D341Med (cell line): ENCODE data around the gene CLIP2.
"Not testable (repeated sequence)": the region's sequence is repeated elsewhere in the genome, so short reads cannot be mapped to it uniquely, and the experiment has no call there.

Source experiments
- DNase-seq: peaks from one replicate; pipeline ENCODE4 v3.0.0; 2012; ENCODE audit warnings: low spot score

CLIP2 gene

DNA sequence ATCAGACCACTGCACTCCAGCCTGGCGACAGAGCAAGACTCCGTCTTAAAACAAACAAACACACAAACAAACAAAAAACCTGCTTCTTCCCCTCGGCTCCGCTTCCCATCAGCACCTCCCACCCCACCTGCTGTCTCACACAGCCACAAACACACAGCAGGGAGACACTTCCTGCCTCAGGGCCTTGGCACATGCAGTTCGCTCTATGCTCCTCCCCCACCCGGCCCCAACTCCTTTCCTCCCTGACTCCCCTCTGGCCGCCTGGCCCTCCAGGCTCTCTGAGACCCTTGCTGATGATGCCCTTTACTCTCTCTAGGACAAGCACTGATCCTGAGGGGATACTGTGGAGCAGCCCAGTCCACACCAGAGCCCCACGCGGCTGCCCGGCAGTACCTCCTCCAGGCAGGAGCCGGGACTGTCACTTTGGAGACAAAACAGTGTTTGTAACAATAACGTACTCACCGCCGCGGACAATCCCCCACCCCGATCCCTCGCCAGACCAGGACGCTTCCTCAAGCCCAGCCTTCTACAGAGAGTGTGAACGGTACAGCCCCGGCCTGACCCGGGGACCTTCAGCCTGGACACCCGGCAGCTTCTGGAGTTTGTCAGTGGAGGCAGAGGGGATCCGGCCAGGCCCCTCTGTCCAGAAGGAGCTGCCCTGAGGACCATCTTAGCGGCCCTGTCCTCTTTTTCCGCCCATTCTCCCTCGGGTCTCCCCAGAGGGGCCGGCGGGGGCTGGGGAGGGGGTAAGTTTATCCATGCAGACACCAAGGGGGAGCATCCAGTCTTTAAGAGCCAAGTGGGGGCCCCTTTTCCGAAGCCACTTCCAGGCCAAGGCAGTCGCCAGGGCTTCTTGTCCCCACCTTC, 114.5 kb downstream of the CLIP2 start:
- no peak for DNase-seq

DNA sequence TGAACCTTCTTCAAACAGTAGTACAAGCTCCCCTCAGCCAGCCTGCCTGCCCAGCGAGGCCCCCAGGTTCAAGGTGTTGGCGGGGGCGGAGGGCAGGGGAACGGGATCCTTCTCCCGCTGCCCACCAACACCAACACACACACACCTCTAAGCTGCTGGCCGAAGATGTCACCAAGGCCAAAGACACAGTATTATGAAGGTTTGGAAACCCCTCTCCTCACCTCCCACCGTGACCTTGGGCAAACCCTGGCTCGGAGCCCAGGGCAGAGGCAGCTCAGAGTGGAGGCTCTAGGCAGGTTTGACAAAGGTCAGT, 115.1 kb downstream of the CLIP2 start:
- peak; percentile 10 for DNase-seq

DNA sequence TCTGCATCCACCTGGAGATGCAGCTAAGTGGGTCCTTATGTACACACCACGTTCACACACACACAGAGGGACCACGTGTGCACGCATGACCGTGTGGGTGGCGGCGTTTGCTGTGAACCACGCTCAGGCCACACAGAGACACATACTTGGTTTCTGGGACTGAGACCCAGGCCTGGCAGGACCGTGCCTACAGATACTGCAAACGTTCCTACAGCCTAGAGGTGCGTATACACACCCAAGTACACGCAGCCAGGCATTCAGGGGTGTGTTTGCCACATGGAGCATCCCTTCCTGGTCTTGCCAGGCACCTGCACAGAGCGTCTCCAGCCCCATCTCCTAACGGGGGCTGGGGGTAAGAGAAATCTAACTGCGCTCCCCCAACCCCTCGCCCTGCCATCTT, 115.5 kb downstream of the CLIP2 start:
- peak; percentile 7 for DNase-seq

DNA sequence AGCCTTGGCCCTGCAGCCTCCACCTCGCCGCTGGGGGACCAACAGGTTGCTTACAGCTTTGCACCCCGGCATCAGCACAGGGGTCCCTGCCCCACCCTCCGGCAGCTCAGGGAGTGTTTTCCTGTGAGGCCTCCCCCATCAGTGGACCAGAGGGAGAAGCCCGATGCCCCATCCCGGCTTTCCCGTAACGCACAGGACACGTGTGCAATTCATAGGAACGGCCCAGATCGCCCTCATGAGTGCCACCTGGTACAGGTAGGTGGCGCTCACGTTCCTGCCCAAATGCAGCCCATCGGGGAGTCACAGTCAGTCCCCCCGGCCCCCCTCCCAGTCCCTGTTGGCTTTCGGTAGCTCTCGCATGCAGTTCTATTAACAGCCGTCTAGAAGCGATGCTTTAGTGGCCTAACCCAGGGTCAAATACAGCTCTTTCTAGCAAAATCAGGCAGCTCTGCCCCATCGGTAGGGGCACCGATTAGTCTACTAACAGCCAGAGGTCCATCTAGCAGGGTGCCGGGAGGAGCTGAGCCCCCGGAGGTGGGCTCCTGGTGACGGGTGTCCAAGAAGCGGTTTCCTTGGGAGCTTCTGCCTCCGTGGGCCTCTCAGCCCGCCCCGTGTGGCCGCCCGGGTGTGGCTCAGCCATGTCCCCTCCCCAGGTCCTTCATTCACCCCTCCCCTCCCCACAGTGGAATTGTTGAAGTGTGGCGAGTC, 116.1 kb downstream of the CLIP2 start:
- peak; percentile 77 for DNase-seq

DNA sequence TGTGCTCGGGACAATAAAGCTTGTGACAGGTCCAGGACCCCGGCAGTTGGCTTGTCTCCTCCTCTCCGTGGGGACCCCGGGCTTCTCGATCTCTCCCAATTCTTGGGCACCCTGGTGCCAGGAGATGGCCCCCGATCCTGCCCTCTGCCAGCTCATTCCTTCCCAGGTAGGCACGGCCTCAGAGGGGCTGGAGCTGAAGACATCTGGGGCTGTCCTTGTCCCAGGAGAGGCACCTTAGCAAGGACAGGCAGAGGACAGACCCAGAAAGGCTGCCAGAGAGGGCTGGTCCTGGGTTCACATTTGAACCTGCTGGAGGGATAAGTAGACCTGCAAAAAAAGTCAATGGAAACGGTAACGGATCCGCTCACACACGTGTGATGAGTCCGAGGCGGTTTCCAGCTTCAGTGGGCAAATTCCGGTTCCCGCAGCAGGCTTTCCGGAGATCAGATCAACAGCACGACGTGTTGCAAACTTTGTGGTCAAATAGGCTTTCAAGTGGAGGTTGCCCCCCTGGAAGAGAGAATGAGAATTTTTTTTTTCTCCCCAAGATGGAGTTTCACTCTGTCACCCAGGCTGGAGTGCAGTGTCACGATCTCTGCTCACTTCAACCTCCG, 116.8 kb downstream of the CLIP2 start:
- no peak for DNase-seq

DNA sequence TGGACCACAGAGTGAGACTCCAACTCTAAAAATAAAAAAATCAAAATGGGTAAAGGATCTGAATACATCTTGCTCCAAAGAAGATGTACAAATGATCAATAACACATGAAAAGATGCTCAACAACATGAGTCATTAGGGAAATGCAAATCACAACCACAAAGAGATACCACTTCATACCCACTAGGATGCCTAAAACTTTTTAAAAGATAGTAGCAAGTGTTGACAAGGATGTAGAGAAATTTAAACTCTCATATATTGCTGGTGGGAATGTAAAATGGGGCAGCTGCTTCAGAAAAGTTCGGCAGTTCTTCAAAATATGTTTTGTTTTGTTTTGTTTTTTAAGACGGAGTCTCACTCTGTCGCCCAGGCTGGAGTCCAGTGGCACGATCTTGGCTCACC, 118.8 kb downstream of the CLIP2 start:
- DNase-seq, result no peak

DNA sequence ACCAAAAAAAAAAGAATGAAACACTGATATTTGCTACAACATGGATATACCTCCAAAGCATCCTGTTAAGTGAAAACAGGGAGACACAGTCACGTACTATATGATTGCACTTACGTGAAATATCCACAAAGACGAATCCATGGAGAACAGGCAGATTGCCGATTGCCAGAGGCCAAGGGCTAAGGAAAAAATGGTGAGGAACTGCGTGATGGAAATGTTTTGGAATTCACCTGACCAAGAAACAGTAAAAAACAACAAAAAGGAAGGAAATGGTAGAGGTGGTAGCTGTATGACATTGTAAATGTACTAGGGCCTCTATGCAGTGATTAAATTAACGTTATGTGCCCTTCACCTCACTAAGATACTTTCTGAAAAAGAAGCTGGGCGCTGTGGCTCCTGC, 120.4 kb downstream of the CLIP2 start:
- no peak for DNase-seq

DNA sequence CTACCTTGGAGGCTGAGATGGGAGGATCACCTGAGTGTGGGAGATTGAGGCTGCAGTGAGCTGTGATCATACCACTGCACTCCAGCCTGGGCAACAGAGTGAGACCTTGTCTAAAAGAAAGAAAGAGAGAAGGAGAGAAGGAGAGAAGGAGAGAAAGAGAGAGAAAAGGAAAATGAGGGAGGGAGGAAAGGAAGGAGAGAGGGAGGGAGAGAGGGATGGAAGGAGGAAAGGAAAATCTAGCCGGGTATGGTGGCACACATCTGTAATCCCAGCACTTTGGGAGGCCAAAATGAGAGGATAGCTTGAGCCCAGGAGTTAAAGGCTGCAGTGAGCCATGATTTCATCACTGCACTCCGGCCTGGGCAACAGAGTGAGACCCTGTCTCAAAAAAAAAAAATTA, 121.6 kb downstream of the CLIP2 start:
- DNase-seq, result no peak

DNA sequence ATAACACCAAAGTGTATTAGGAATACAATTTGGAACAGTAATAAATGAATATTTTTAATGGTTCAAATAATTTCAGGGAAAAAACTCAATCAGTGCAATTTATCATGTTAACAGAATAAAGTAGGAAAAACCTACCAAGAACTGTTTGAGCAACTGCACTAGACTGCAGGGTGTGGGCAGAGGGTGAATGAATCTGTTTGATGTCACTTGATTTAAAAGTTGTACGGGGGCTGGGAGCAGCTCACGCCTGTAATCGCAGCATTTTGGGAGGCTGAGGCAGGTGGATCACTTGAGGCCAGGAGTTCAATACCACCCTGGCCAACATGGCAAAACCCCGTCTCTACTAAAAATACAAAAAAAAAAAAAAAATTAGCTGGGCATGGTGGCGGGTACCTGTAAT, 122.4 kb downstream of the CLIP2 start:
- DNase-seq, result not testable (repeated sequence)

DNA sequence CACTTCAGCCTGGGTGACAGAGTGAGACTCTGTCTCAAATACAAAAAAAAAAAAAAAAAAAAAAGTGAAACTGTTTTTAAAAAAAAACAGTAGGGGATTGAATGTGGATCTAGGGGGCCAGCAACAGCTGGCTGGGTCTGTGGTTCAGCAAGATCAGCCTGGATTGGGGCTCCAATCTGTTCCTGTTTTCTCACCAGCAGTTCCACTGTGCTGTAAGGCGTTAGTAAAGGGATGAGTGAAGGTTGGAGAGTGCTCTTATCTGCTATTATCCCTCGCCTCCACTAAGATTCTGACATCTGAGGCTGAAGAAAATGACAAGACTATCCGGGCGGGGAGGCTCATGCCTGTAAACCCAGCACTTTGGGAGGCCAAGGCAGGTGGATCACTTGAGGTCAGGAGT, 122.8 kb downstream of the CLIP2 start:
- DNase-seq, result peak; percentile 61

DNA sequence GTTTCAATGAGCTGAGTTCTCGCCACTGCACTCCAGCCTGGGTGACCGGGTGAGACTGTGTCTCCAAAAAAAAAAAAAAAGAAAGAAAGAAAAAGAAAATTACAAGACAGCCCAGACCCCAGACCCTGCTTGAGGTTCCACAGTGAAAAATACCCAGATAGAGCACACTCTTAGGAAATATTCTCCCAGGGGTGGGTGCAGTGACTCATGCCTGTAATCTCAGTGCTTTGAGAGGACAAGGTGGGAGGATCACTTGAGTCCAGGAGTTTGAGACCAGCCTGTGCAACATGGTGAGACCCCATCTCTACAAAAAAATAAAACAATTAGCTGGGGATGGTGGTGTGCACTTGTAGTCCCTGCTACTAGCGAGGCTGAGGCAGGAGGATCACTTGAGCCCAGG, 123.4 kb downstream of the CLIP2 start:
- DNase-seq, result no peak

DNA sequence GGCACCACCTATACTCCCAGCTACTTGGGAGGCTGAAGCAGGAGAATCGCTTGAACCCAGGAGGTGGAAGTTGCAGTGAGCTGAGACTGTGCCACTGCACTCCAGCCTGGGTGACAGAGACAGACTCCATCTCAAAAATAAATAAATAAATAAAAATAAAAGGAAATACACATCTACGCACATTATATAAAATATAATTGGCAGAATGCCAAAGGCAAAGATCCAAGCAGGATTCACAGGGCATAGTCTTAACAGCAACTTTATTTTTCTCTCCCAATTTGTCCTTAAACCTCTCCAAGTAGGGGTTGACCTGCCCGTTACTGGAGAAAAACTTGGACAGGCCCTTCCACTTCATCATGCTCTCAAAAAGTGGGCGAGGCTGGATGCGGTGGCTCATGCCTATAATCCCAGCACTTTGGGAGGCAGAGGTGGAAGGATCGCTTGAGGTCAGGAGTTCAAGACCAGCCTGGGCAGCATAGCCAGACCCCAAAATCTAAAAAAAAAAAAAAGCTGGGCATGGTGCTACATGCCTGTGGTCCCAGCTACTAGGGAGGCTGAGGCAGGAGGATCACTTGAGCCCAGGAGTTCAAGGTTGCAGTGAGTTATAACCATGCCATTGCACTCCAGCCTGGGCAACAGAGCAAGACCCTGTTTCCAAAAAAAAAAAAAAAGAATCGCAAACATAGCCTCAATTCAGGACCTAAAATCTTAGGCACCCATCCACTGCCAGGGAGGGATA, 125.6 kb downstream of the CLIP2 start:
- not testable (repeated sequence) for DNase-seq

DNA sequence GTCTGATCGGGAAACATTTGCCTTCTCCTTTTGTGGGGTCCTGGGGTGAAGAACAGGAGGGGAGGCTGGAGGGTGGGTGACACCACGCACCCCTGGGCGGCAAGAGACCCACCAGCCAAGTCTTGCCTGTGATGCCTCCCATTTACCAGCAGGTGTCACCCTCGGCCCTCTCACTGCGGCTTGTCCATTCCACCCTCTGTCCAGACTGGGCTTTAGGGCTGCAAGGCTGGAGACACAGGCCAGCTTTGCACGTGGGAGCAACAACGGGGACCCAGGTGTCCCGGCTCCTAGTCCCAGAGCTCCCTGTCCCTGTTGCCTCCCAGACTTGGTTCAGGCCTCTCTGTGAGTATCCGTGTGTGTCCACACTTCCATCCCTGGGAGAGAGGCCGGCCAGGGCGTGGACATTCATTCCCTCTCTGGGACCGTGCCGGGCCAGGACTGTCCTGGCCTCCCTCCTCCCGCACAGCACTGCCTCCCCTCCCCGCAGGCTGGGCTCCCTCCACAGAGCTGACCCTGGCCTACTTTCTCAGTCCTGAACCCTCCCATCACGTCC, 128.3 kb downstream of the CLIP2 start:
- DNase-seq, result peak; percentile 89

DNA sequence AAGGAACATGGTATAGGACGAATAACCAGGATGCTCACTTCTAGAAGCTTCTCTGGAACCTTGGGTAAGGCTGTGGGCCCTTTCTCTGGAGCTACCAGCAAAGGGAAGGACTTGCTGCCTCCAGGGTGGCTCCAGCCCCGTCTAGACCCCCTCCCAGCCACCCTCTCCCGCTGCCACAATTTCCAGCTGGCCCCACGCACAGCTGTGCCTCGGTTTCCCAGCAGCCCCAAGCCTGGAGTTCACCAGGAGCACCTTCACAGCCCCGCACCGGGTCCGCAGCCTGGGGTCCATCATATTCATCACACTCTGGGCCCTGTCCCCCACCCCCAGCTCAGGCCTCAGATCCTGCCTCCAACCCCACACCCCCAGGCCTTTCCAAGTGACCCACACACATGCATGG, 128.9 kb downstream of the CLIP2 start:
- DNase-seq, result no peak

DNA sequence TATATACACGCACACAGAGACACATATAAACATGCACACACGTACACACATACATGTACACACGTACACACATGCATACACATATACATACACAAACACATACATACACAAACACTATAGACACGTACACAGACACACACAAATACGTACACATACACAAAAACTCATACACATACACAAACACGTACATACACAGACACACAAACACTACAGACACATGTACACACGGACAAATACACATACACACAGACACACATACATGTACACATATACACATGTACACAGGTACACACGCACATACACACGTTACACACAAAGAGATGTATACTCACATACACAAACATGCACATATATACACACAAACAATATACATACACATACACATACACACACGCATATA, 129.3 kb downstream of the CLIP2 start:
- DNase-seq, result no peak

DNA sequence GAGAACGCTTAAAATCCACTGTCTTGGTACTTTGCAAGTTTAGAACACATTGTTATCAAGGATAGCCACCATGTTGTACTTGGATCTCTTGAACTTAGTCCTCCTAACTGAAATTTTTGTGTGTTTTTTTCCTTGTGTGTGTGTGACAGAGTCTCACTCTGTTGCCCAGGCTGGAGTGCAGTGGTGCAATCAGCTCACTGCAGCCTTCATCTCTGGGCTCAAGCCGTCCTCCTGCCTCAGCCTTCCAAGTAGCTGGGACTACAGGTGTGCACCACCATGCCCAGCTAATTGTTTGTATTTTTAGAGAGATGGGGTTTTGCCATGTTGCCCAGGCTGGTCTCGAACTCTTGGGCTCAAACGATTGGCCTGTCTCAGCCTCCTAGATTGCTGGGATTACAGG, 130.0 kb downstream of the CLIP2 start:
- DNase-seq, result not testable (repeated sequence)

DNA sequence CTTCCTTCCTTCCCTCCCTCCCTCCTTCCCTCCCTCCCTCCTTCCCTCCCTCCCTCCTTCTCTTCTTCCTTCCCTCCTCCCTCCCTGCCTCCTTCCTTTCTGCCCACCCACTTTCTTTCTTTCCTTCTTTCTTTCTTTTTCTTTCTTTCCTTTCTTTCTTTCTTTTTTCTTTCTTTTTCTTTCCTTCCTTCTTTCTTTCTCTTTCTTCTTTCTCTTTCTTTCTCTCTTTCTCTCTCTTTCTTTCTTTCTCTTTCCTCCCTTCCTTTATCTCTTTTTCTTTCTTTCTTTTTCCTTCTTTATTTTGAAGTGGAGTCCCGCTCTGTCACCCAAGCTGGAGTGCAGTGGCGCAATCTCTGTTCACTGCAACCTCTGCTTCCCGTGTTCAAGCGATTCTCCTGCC, 130.8 kb downstream of the CLIP2 start:
- no peak for DNase-seq

DNA sequence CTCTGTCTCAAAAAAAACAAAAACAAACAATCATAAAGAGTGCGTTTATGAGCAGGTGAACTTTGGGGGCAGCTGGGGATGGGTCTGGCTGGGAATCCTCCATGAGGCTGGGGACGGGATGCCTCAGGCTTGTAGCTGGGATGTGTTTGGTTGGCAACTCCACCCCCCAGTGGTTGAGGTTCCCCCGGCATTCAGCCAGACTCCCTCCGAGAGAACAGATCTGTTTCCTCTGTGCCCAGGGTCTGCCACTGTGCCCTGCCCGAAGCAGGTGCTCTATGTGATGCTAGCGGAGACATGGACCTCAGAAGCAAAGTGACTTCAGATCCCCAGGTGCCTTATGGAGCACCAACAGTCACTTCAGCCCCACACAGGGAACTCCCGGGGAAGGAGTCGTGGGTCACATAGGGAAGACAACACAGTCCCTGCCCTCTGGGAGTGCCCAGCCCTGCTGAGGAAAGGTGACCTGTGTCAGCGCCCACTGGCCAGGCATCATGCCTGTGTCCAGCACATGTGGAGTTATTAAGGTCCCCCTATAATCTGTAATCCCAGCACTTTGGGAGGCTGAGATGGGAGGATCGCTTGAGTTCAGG, 135.2 kb downstream of the CLIP2 start:
- no peak for DNase-seq

DNA sequence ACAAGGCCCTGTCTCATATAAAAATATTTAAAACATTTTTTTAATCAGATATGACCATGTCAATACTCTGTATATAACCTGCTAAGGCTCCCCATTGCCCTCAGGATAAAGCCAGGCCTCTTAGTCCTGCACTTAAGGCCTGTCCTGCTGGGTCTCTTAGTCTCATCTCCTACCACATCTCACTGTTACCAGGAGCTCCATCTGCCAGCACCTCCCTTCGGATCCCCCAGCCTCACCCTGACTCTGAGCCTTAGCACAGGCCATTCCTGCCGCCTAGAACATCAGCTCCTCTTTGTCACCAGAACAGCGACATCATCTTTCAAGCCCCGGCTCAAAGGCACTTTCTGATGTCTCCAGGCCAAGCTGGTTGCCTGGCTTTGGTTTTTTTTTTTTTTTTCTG, 138.8 kb downstream of the CLIP2 start:
- DNase-seq, result no peak

DNA sequence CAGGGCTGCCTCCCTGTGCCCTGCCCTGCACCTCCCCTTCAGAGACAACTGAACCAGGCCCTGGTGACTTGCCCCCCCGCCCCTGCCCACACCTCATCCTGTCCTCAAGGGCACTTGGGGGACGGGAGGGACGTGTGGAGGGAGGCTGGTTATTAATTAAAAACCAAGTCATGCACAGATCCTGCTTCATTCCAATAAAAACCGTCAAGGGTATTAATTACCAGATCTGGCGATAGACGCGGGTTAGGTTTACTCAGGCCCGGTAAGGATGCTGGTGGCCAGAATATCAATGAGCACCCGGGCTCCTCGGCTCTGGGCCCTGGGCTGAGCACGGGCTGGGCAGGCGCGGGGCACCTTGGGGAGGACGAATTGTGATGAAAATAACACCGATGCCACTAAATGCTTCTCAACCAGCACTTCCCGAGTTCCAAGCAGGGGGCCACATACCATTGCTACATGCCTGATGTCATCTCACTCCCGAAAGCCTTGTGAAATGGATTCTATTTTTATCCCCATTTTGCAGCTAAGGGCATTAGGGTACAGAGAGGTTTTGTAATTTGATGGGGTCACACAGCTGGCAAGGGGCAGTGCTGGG, 140.0 kb downstream of the CLIP2 start:
- DNase-seq, result no peak

DNA sequence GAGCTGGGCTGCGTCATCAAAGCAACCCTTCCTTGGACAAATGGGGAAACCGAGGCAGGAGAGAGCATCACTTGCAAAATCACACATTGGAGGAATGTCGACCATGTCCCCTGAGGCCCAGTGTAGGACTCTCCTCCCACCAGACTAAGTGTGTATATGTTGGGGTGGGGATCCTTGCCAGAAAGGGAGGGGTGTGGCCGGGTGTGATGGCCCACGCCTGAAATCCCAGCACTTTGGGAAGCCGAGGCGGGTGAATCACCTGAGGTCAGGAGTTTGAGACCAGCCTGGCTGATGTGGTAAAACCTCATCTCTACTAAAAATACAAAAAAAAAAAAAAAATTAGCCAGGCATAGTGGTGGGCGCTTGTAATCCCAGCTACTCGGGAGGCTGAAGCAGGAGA, 141.2 kb downstream of the CLIP2 start:
- not testable (repeated sequence) for DNase-seq
